Mesenteric fat pad (tissue), 1 donor: ENCODE data around the gene BPGM. TPM values are rescaled to one million over a fixed set of nuclear protein-coding genes. Genes with fewer than 3 reads are reported as not detected.

Experiments used
- DNase-seq: peaks from one replicate; pipeline ENCODE4 v3.0.0-alpha.2; 2020; ENCODE audit warnings: low spot score
- total RNA-seq: library from RNA; stranded (reverse); fragmentation: NEBNext Ultra II Directional; extraction: Animal tissue kit (Norgen Biotek cat#: 25700); gene quantifications from one replicate; pipeline ENCODE4 v1.2.1, GENCODE V29; 2021
- donor health status: DM: yes; HTN: yes; CAD: no.

BPGM gene
- total RNA-seq, 1 donor from 2014 or later, result 12.4 TPM

- DNase-seq, result no peak
These were observed 71.7 kb downstream of the BPGM start for GRCh38 chr7:134718211-134718875.

GRCh38 chr7:134720091-134720935 lies 73.7 kb downstream of the BPGM start:
- DNase-seq, result no peak

- DNase-seq, result no peak
These were observed 74.5 kb downstream of the BPGM start for GRCh38 chr7:134721171-134721570.

- no peak for DNase-seq
These were observed 76.2 kb downstream of the BPGM start for GRCh38 chr7:134722786-134723322.

GRCh38 chr7:134723892-134724291 lies 77.2 kb downstream of the BPGM start:
- no peak for DNase-seq

GRCh38 chr7:134724606-134725005 lies 78.0 kb downstream of the BPGM start:
- DNase-seq, result no peak

- DNase-seq, result no peak
These were observed 79.9 kb downstream of the BPGM start for GRCh38 chr7:134726581-134726980.

GRCh38 chr7:134727711-134728110 lies 81.1 kb downstream of the BPGM start:
- no peak for DNase-seq

Other genes starting within 250 kb of the BPGM start
- gene AKR1B1, start 187.8 kb upstream of the BPGM start, total RNA-seq, result 124 TPM
- gene AKR1B10, start 119.3 kb upstream of the BPGM start, total RNA-seq, result 0.90 TPM
- gene AKR1B15, start 97.7 kb upstream of the BPGM start, total RNA-seq, result 2.3 TPM
- gene CALD1, start 132.8 kb downstream of the BPGM start, total RNA-seq, result 227 TPM